ENCODE measurements around the gene CHD1L.

GRCh38 chr1:147216124-147216523 lies 26.4 kb upstream of the CHD1L start:
- TF ChIP-seq CTCF (IDR thresholded peaks at IDR 0.05; ENCODE audit: low read length) (no peak), EZH2 (IDR thresholded peaks at IDR 0.05; ENCODE audit: borderline replicate concordance, low read length) (no peak)

All from OCI-LY1 (cell line).